Transverse colon (tissue), 4 donors: ENCODE data around the gene CTSO. TPM values are rescaled to one million over a fixed set of nuclear protein-coding genes. Genes with fewer than 3 reads are reported as not detected.
A peak's percentile ranks its signal among the peaks of the same experiment; 100 is the strongest.

Experiments used
- DNase-seq: peaks from one replicate; pipeline ENCODE4 v3.0.0-alpha.2; 2019
- H3K27ac ChIP-seq, 4 donors: fragments of 200-600 bp; sonication (generic); 2 replicates each; pipeline ENCODE4 v1.5.1; 2016 to 2018; ENCODE audit warnings: inconsistent platforms in 4 of 4
- H3K27me3 ChIP-seq: fragments of 200-600 bp; sonication (generic); 2 replicates; pipeline ENCODE4 v1.5.1; 2017; ENCODE audit warnings: inconsistent platforms
- H3K36me3 ChIP-seq, 4 donors: fragments of 200-600 bp; sonication (generic); 2 replicates each; pipeline ENCODE4 v1.5.1; 2017 to 2019; ENCODE audit warnings: inconsistent platforms in 4 of 4
- H3K4me1 ChIP-seq, 4 donors: fragments of 200-600 bp; sonication (generic); 2 replicates each; pipeline ENCODE4 v1.5.1; 2017 to 2020; ENCODE audit warnings: inconsistent platforms in 4 of 4
- H3K4me3 ChIP-seq, 4 donors: fragments of 200-600 bp; sonication (generic); 1 replicate in 1 of 4; 2 replicates in 3 of 4; pipeline versions ENCODE4 v1.5.1 to v1.6.1; 2017 to 2019; ENCODE audit warnings: inconsistent platforms in 4 of 4
- H3K9me3 ChIP-seq, 2 donors: fragments of 200-600 bp; sonication (generic); 2 replicates each; pipeline ENCODE4 v1.5.1; 2017 to 2019; ENCODE audit warnings: inconsistent platforms in 2 of 2
- EP300 ChIP-seq: sonication (generic); formaldehyde crosslinking; IDR thresholded peaks from one replicate; pipeline ENCODE4 v1.6.1; 2017; ENCODE audit warnings: antibody characterized with exemption, low read depth
- POLR2A ChIP-seq: fragments of 450-650 bp; IDR thresholded peaks from one replicate; pipeline ENCODE4 v1.6.1; 2016; ENCODE audit warnings: antibody characterized with exemption, mild to moderate bottlenecking, moderate library complexity
- POLR2AphosphoS5 ChIP-seq, 3 donors: sonication (generic); formaldehyde crosslinking; IDR thresholded peaks; one replicate each; pipeline ENCODE4 v1.6.1; 2016; ENCODE audit warnings: antibody characterized with exemption in 3 of 3
- WGBS, 2 donors: methylation state at CpG; one replicate each; pipeline ENCODE4 v1.1.5; 2018; ENCODE audit warnings: low coverage in 1 of 2; 5-methylcytosine and 5-hydroxymethylcytosine counted together
- in situ Hi-C, 4 donors: fragments of 200-750 bp; cut with MboI; loops; one replicate each; pipeline versions ENCODE4 v1.15.0 to v1.15.1; 2017; ENCODE audit warnings: low sequenced_read_pairs in 3 of 4, low pct_ligation_motif_present in 1 of 4, low pct_unique_long_range_greater_than_20kb in 1 of 4
- intact Hi-C: fragments of 100-400 bp; cut with DNase I; formaldehyde crosslinking; loops from one replicate; pipeline ENCODE4 v1.15.1; 2023; ENCODE audit warnings: low total_unique reads
- total RNA-seq, 4 donors: library from RNA; depleted of rRNA; stranded (reverse); fragments of >200 nt; gene quantifications; one replicate each; pipeline ENCODE4 v1.1.0, GENCODE V29; 2016
- TF ChIP-seq, protein P1 (sequence below), 5 experiments: fragments of 200-600 bp in 3 of 5; fragments of 450-650 bp in 2 of 5; sonication (generic) in 3 of 5; IDR thresholded peaks; 1 replicate in 2 of 5; 2 replicates in 3 of 5; pipeline ENCODE4 v1.5.1; 2016 to 2017; ENCODE audit warnings: antibody characterized with exemption in 5 of 5, inconsistent platforms in 3 of 5, mild to moderate bottlenecking in 2 of 5, moderate library complexity in 1 of 5

The CTSO gene
- total RNA-seq, 4 donors from 2014 or later: 8.2 to 18.7 (median 12.5) TPM; not detected in 1

DNA sequence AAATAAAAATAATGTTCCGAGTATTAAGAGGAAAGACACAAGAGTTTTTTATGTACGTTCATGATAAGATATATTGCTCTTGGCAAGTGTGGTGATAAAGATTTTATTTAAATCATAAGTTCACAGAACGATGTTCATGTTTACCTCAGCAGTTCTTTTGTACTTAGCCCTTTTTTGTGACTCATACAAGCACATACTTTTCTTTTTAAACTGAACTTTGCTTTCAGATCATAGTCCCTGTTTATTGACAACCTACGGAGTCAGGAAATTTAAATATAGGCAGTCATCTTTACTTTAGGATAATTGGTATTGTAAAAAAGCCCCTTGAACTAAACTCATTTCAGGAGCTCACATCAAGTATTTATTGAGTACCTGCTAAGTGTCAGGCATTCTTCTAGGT is 1.3 kb upstream of the CTSO start:
- DNase-seq: no peak
- H3K9me3 ChIP-seq: no peaks in the 10 kb centered on the region
- in situ Hi-C loops (loop anchor here in 2 of 4 donors (10.0 to 25.0 kb wide), 2 partner anchors 150 to 1007 kb away; partner anchors contain the start of gene PDGFC (in 1 of the 2)), intact Hi-C loops (loop anchor here (5.0 kb wide), 2 partner anchors 288 to 553 kb away; partner anchors contain the start of gene GUCY1A1)
- TF ChIP-seq POLR2A (no peak), POLR2AphosphoS5 (IDR thresholded peaks at IDR 0.05) (peak in 2 of 3 donors; percentile 27 to 40), EP300 (no peak)
- peaks cover 7 to 29% (median 10%) of the 10 kb centered on the region in 4 donors for H3K4me1 ChIP-seq
- WGBS, 2 donors: 34 to 36% methylated on average over 4 of the region's 4 CpGs
- no peak overlapping the region for H3K4me3 ChIP-seq
- no peaks in the 10 kb centered on the region for H3K36me3 ChIP-seq
- H3K27me3 ChIP-seq: no peaks in the 10 kb centered on the region
- peak overlapping the region; percentile 96 to 97 (median 97) for H3K27ac ChIP-seq

DNA sequence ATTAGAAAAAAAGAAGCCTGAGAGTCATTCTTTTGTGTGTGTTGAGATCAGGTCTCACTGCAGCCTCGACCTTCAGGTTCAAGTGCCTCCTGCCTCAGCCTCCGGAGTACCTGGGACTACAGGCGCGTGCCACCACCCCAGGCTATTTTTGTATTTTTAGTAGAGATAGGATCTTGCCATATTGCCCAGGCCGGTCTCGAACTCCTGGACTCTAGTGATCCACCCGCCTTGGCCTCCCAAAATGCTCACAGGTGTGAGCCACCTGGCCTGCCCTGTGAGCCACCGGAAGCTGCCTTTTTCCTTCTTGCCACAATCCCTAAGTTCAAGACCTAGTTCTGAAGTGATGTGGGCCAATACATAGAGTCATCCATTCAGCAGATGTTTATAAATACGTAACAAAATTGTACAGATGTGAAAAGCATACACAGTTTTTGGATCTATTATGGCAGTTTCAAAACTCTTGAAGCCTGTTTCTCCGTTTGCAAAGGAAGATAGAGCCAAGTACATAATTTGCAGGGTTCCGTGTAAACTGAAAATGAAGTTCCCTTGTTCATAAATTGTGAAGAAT is 536 bp upstream of the CTSO start:
- no peaks in the 10 kb centered on the region for H3K36me3 ChIP-seq
- H3K4me3 ChIP-seq: peak overlapping the region; percentile 44 to 78 (median 71)
- no peak for TF ChIP-seq POLR2A
- no peak for TF ChIP-seq POLR2AphosphoS5 (IDR thresholded peaks at IDR 0.05)
- TF ChIP-seq, protein P1, sequence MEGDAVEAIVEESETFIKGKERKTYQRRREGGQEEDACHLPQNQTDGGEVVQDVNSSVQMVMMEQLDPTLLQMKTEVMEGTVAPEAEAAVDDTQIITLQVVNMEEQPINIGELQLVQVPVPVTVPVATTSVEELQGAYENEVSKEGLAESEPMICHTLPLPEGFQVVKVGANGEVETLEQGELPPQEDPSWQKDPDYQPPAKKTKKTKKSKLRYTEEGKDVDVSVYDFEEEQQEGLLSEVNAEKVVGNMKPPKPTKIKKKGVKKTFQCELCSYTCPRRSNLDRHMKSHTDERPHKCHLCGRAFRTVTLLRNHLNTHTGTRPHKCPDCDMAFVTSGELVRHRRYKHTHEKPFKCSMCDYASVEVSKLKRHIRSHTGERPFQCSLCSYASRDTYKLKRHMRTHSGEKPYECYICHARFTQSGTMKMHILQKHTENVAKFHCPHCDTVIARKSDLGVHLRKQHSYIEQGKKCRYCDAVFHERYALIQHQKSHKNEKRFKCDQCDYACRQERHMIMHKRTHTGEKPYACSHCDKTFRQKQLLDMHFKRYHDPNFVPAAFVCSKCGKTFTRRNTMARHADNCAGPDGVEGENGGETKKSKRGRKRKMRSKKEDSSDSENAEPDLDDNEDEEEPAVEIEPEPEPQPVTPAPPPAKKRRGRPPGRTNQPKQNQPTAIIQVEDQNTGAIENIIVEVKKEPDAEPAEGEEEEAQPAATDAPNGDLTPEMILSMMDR (IDR thresholded peaks at IDR 0.05): no peak
- TF ChIP-seq EP300: no peak
- H3K27me3 ChIP-seq: no peaks in the 10 kb centered on the region
- H3K27ac ChIP-seq: peak overlapping the region; percentile 96 to 97 (median 97)
- intact Hi-C loops: loop anchor here (5.0 kb wide), 2 partner anchors 287 to 552 kb away; partner anchors contain the start of gene GUCY1A1
- 69 to 77% methylated on average over 5 to 11 of the region's 11 CpGs for WGBS, 2 donors
- no peaks in the 10 kb centered on the region for H3K9me3 ChIP-seq
- H3K4me1 ChIP-seq: peaks cover 7 to 29% (median 10%) of the 10 kb centered on the region in 4 donors
- in situ Hi-C loops: loop anchor here in 2 of 4 donors (10.0 to 25.0 kb wide), 2 partner anchors 149 to 1008 kb away; partner anchors contain the start of gene PDGFC (in 1 of the 2)
- peak; percentile 12 for DNase-seq

DNA sequence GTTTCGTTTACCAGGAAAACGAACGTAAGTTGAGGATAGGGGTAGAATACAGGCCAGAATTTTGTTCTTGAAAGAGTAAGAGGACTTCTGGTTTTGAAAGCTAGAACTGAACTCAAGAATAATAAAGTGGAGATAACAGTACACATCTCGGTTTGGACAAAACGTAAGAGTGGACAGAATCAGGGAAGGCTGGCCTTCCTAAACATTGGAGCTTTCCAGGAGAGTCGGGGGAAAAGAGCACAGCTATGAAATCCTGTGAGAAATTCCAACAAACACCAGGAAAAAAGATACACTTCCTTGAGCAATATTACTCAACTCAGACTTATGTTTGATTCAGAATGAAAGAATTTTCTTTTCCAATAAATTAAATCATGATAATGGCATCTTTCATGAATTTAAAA is 1.2 kb downstream of the CTSO start:
- intact Hi-C loops: loop anchor here (5.0 kb wide), 2 partner anchors 285 to 550 kb away; partner anchors contain the start of gene GUCY1A1

DNA sequence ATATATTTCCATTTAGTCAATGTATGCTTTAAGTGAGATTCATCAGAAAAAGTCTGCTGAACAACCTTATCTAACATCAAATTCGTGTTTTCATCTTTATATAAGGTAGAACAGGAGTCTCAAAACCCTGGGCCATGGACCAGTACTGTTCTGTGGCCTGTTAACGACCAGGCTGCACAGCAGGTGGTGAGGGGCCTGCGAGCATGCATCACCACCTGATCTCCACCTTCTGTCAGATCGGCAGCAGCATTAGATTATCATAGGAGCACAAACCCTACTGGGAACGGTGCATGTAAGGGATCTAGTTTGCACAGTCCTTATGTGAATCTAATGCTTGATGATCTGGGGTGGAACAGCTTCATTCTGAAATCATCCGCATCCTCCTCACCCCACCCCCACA is 3.2 kb downstream of the CTSO start:
- TF ChIP-seq POLR2AphosphoS5 (IDR thresholded peaks at IDR 0.05) (no peak), EP300 (no peak), POLR2A (no peak)
- TF ChIP-seq, protein P1 (IDR thresholded peaks at IDR 0.05): no peak
- in situ Hi-C loops (loop anchor here in 2 of 4 donors (10.0 to 25.0 kb wide), 2 partner anchors 146 to 1012 kb away; partner anchors contain the start of gene PDGFC (in 1 of the 2)), intact Hi-C loops (loop anchor here (5.0 kb wide), 2 partner anchors 283 to 548 kb away; partner anchors contain the start of gene GUCY1A1)
- DNase-seq: no peak
- 83 to 89% methylated on average over 3 to 6 of the region's 6 CpGs for WGBS, 2 donors
- H3K27me3 ChIP-seq: no peaks in the 10 kb centered on the region
- peaks cover 7 to 29% (median 10%) of the 10 kb centered on the region in 4 donors for H3K4me1 ChIP-seq
- H3K4me3 ChIP-seq: no peak overlapping the region
- no peak overlapping the region for H3K27ac ChIP-seq
- H3K36me3 ChIP-seq: no peaks in the 10 kb centered on the region
- no peaks in the 10 kb centered on the region for H3K9me3 ChIP-seq

More for the DNA sequence above, 1.2 kb downstream of the CTSO start:
- peak overlapping the region in 2 of 4 donors; percentile 67 to 78 for H3K4me3 ChIP-seq
- in situ Hi-C loops: loop anchor here in 2 of 4 donors (10.0 to 25.0 kb wide), 2 partner anchors 148 to 1010 kb away; partner anchors contain the start of gene PDGFC (in 1 of the 2)
- peak overlapping the region; percentile 96 to 97 (median 97) for H3K27ac ChIP-seq
- H3K4me1 ChIP-seq: peaks cover 7 to 29% (median 10%) of the 10 kb centered on the region in 4 donors
- H3K36me3 ChIP-seq: no peaks in the 10 kb centered on the region
- no peak for TF ChIP-seq POLR2A
- no peaks in the 10 kb centered on the region for H3K9me3 ChIP-seq
- 48 to 52% methylated on average over 6 of the region's 6 CpGs for WGBS, 2 donors
- DNase-seq: no peak
- no peaks in the 10 kb centered on the region for H3K27me3 ChIP-seq

DNA sequence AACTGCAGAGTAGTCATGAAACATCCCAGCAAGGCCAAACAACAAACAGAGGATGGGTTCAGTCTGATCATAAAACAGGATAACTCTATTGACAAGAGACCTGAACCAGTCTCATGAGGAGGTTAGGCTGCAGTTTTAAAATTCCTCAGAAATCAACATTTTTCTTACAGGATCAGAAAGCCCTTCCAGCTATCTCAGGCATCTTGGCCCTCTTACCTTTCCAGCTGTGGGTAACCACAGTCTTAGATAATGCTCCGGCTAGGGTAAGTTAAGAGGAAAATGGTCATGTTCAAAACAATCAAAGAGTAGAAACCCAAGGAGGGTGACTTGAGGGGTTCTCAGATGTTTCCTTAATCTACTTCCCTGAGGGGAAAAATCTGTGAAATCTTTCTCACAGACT is 5.1 kb downstream of the CTSO start:
- 57 to 76% methylated on average over 1 of the region's 1 CpG for WGBS, 2 donors
- Histone ChIP-seq H3K27ac (no peak overlapping the region), H3K27me3 (no peaks in the 10 kb centered on the region), H3K4me1 (peaks cover 0 to 13% (median 3%) of the 10 kb centered on the region in 4 donors), H3K4me3 (no peak overlapping the region), H3K9me3 (no peaks in the 10 kb centered on the region), H3K36me3 (no peaks in the 10 kb centered on the region)
- TF ChIP-seq POLR2A: no peak
- intact Hi-C loops: no loop called here
- DNase-seq: no peak
- in situ Hi-C loops: loop anchor here in 1 of 4 donors (25.0 kb wide), 1 partner anchor 511 kb away; no protein-coding TSS in a partner anchor
